Stimulated activated CD8-positive, alpha-beta memory T cell treated with anti-CD3 and anti-CD28 coated beads, Interleukin-4, amount 100 ng/mL, for 4 hours (primary cell): Measurements from ENCODE around the gene KANSL2.
A peak's percentile ranks its signal among the peaks of the same experiment; 100 is the strongest.
"Not testable (repeated sequence)": the region's sequence is repeated elsewhere in the genome, so short reads cannot be mapped to it uniquely, and the experiment has no call there.

ENCODE experiments used
- DNase-seq, 2 donors: peaks; one replicate each; pipeline ENCODE4 v3.0.0-alpha.2; 2020; ENCODE audit warnings: low read depth in 2 of 2, low spot score in 1 of 2

The KANSL2 gene

GRCh38 chr12:48683534-48683933 is 1.5 kb upstream of the KANSL2 start:
- no peak for DNase-seq

- DNase-seq, result no peak
Observed at GRCh38 chr12:48682927-48683326, 889 bp upstream of the KANSL2 start.

- DNase-seq, result not testable (repeated sequence)
Observed at GRCh38 chr12:48682533-48682905, 481 bp upstream of the KANSL2 start.

GRCh38 chr12:48681399-48681709 is 684 bp downstream of the KANSL2 start:
- DNase-seq, result no peak

GRCh38 chr12:48680861-48681260 is 1.2 kb downstream of the KANSL2 start:
- DNase-seq, result no peak

GRCh38 chr12:48678551-48679185 is 3.4 kb downstream of the KANSL2 start:
- no peak for DNase-seq

- no peak for DNase-seq
Observed at GRCh38 chr12:48671231-48671856, 10.7 kb downstream of the KANSL2 start.

GRCh38 chr12:48668996-48669395 is 13.0 kb downstream of the KANSL2 start:
- no peak for DNase-seq

GRCh38 chr12:48659863-48660262 is 22.2 kb downstream of the KANSL2 start:
- DNase-seq, result no peak

GRCh38 chr12:48651681-48652080 is 30.4 kb downstream of the KANSL2 start:
- DNase-seq, result no peak

- DNase-seq, result not testable (repeated sequence)
Observed at GRCh38 chr12:48645354-48645753, 36.7 kb downstream of the KANSL2 start.

- DNase-seq, result no peak
Observed at GRCh38 chr12:48643011-48643410, 39.0 kb downstream of the KANSL2 start.

GRCh38 chr12:48641752-48642555 is 40.1 kb downstream of the KANSL2 start:
- not testable (repeated sequence) for DNase-seq

GRCh38 chr12:48640854-48641253 is 41.2 kb downstream of the KANSL2 start:
- no peak for DNase-seq

- no peak for DNase-seq
Observed at GRCh38 chr12:48640428-48640827, 41.6 kb downstream of the KANSL2 start.

GRCh38 chr12:48631071-48631470 is 51.0 kb downstream of the KANSL2 start:
- DNase-seq, result no peak

- DNase-seq, result no peak
Observed at GRCh38 chr12:48630346-48630745, 51.7 kb downstream of the KANSL2 start.

- DNase-seq, result no peak
Observed at GRCh38 chr12:48629541-48629940, 52.5 kb downstream of the KANSL2 start.

GRCh38 chr12:48627556-48627955 is 54.5 kb downstream of the KANSL2 start:
- no peak for DNase-seq

- DNase-seq, result not testable (repeated sequence)
Observed at GRCh38 chr12:48622997-48623396, 59.0 kb downstream of the KANSL2 start.

- DNase-seq, result peak; percentile 28 to 56
Observed at GRCh38 chr12:48618541-48618940, 63.5 kb downstream of the KANSL2 start.

- no peak for DNase-seq
Observed at GRCh38 chr12:48615681-48616080, 66.4 kb downstream of the KANSL2 start.
